ENCODE data around the gene NAAA.

DNA sequence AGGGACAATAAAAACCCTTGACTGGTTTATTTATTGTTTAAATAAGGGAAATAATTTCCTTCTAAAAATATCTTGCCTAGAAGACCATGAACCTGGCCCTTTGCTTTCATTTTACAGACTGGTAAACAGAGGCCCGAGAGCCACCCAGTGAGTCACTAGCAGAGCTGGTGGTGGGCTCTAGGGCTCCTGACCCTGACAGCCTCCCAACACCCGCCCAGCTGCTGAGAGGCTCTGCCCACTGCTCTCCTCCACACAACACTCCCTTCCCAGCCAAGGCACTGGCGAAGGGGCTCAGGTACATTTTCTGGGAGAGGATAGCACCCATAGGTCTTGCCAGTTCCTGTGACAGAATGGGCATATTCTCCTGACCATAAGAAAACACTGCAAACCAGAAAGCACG lies 20.5 kb downstream of the NAAA start:
- TF ChIP-seq, protein P1, sequence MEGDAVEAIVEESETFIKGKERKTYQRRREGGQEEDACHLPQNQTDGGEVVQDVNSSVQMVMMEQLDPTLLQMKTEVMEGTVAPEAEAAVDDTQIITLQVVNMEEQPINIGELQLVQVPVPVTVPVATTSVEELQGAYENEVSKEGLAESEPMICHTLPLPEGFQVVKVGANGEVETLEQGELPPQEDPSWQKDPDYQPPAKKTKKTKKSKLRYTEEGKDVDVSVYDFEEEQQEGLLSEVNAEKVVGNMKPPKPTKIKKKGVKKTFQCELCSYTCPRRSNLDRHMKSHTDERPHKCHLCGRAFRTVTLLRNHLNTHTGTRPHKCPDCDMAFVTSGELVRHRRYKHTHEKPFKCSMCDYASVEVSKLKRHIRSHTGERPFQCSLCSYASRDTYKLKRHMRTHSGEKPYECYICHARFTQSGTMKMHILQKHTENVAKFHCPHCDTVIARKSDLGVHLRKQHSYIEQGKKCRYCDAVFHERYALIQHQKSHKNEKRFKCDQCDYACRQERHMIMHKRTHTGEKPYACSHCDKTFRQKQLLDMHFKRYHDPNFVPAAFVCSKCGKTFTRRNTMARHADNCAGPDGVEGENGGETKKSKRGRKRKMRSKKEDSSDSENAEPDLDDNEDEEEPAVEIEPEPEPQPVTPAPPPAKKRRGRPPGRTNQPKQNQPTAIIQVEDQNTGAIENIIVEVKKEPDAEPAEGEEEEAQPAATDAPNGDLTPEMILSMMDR (conservative IDR thresholded peaks at IDR 0.05 in 1 of 2, IDR thresholded peaks at IDR 0.05 in 1 of 2; ENCODE audit: extremely low read depth in 1 of 2, insufficient read depth in 1 of 2, low read depth in 1 of 2, low read length in 2 of 2), result no peak
- TF ChIP-seq EZH2 (IDR thresholded peaks at IDR 0.05; ENCODE audit: borderline replicate concordance, low read length), result no peak
